GM18519 (cell line): ENCODE data around the gene DDIT4.
"Not testable (repeated sequence)": the region's sequence is repeated elsewhere in the genome, so short reads cannot be mapped to it uniquely, and the experiment has no call there.

Source experiments
- ATAC-seq: cut with Tn5 transposase; IDR thresholded peaks from one replicate; pipeline ENCODE4 v1.9.1; 2021; ENCODE audit warnings: mild to moderate bottlenecking, moderate library complexity; ENCODE audit not compliant: unreplicated experiment, low FRiP score

The DDIT4 gene

DNA sequence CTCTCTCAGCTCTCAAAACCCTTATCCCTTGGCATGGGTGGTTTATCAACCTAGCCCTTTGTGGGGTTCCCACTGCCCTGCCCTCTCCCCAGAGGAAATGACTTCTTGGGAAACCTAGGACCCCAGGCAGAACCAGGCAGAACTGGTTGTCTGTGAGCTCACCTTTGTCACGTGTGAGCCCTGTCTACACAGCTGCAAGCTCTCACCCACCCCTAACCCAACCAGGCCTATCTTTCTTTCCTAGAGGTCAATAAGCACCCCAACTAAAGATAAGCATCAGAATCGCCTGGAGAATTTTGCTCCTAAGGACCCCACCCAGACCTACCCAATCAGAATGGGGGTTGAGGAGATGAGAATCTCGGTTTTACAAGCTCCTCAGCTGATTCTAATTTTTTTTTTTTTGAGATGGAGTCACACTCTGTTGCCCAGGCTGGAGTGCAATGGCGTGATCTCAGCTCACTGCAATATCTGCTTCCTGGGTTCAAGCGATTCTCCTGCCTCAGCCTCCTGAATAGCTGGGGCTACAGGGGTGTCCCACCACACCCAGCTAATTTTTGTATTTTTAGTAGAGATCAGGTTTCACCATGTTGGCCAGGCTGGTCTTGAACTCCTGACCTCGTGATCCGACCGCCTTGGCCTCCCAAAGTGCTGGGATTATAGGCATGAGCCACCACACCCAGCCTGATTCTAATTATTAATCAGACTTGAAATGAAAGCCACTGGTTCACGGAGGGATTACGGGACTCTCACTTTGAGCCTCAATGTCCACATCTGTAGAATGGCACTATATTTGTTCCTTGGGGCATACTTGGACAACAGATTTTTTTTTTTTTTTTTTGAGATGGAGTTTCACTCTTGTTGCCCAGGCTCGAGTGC is 7.5 kb upstream of the DDIT4 start:
- ATAC-seq = no peak

DNA sequence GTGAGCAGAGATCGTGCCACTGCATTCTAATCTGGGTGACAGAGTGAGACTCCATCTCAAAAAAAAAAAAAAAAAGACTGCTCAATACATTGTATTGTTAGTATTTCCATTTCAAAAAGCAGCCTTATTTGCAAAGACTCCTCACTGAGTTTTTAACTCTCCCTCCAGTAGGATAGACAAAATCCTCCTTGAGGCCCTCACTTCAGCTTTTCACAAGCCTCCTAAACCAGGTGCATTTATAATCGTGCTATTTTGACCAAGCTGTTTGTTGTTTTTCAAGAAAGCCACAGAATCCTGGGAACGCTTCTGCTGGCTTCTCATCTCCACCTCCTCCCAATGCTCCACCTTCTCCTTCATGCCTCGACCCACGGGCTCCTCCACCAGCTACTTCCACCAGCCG is 6.3 kb upstream of the DDIT4 start:
- no peak for ATAC-seq

DNA sequence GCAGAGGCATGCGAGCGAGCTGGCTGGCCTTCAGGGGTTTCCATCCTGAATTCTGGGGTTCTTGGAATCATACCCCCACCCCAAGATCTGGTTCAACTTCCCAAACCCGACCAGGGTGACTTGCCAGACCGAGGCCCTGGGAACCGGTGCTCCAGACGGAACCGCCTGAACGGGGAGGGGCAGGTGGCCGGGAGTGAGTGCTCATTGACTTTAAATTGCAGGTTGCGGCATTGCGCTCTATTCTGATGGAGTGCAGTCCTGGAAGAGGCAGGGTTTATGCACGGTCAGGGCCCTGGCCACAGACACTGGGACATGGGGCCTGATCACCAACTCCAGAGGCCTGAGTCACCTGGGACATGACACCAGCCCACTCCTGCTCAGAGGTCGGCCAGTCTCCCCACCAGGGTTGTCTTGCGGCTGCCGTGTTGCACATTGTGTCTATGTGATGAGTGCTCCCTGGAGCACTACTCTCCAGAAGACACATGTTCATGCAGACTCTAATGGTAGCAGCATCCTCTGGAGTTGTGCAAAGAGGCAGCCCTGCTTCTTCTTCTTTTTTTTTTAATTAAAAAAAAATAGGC is 5.8 kb upstream of the DDIT4 start:
- no peak for ATAC-seq

DNA sequence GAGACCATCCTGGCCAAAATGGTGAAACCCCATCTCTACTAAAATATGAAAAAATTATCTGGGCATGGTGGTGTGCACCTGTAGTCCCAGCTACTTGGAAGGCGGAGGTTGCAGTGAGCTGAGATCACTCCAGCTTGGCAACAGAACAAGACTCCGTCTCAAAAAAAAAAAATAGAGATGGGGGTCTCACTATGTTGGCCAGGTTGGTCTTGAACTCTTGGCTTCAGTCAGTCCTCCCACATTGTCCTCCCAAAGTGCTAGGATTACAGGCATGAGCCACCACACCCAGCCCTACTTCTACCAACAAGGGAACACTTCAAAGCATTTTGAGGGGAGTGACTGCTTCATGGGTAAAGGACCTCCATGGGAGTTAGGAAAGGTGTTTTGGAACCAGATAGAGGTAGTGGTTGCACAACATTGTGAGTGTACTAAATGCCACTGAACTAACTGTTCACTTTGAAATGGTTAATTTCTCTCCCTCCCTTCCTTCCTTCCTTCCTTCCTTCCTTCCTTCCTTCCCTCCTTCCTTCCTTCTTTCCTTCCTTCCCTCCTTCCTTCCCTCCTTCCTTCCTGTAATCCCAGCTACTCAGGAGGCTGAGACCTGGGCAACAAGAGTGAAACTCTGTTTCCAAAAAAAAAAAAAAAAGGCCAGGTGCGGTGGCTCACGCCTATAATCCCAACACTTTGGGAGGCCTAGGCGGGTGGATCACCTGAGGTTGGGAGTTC is 5.1 kb upstream of the DDIT4 start:
- ATAC-seq = not testable (repeated sequence)

DNA sequence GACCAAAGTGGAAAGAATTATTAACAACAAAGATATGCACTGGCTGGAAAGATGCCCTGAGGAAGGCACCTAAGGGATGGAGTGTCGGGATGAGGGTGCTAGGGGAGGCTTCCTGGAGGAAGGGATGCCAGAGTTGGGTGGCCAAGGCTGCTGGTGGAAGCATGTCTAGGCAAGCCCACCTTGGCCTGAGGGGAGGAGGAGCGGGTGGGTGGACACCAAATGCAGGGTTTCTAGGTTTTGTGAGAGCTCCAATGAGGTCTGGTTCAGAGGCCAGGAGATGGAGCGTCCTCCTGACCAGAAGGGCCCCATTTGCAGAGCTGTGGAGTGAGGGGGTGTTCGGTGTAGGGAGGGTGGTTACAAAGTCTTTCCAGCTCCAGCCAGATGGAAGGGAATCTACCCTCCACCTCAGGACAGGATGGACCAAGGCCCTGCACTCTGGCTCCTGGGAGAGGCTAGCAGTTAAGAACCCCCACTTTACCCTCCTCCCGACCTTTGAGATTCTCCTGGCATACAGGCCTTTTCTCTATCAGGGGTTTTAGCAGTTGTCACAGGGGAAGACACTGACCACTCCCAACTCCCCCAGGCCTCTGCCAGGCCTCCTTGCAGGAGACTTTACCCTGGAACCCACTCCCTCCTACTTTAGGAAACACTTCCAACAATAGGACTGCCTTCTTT is 3.0 kb upstream of the DDIT4 start:
- ATAC-seq = no peak

DNA sequence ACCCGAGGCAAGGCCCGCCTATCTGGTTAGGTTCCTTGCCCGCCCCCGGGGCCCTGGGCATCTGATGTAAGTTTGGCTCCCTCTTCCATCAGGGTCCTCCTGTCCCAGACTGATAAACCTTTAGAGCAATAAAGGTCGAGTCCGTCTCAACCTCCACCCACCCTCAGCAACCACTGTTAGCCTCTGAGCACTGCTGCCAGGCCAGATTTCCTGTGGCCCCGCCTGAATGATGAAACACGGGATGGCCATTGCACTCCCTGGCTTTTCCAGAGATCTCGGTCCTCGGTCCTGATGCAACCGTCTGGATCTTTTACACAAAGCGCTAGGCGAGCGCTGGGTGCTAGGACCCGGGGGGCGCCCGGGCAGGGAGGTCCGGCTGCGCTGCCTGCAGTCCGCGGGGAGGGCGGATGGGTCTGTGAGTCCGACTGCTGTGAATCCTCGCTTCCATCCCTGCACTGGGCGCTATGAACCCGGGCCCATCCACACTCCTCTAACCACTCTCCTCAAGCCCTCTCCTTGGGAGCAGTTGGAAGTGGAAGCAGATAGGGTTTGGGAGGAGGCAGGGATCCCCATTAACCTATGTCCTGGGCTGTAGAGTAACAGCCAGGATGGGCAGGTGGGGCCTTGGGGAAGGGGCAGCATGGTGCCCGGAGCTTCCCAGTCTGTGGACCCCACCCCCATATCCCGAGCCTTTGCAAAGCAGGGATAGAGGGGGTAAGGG is 875 bp upstream of the DDIT4 start:
- no peak for ATAC-seq

DNA sequence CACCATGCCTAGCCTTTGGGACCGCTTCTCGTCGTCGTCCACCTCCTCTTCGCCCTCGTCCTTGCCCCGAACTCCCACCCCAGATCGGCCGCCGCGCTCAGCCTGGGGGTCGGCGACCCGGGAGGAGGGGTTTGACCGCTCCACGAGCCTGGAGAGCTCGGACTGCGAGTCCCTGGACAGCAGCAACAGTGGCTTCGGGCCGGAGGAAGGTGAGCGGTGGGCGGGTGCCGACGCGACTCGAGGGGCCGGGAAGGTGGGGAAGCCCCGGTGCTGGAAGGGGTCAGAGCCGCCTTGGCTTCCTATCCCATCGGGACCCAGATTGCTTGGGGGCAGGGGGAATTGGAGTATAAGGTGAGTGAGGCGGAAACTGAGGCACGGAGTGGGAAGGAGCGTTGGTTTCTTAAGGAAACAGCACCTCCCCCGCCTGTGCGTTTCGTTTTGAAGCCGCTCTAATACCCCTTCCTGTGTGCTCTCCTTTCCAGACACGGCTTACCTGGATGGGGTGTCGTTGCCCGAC is 547 bp downstream of the DDIT4 start:
- ATAC-seq = no peak

DNA sequence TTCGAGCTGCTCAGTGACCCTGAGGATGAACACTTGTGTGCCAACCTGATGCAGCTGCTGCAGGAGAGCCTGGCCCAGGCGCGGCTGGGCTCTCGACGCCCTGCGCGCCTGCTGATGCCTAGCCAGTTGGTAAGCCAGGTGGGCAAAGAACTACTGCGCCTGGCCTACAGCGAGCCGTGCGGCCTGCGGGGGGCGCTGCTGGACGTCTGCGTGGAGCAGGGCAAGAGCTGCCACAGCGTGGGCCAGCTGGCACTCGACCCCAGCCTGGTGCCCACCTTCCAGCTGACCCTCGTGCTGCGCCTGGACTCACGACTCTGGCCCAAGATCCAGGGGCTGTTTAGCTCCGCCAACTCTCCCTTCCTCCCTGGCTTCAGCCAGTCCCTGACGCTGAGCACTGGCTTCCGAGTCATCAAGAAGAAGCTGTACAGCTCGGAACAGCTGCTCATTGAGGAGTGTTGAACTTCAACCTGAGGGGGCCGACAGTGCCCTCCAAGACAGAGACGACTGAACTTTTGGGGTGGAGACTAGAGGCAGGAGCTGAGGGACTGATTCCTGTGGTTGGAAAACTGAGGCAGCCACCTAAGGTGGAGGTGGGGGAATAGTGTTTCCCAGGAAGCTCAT is 1.1 kb downstream of the DDIT4 start:
- no peak for ATAC-seq

DNA sequence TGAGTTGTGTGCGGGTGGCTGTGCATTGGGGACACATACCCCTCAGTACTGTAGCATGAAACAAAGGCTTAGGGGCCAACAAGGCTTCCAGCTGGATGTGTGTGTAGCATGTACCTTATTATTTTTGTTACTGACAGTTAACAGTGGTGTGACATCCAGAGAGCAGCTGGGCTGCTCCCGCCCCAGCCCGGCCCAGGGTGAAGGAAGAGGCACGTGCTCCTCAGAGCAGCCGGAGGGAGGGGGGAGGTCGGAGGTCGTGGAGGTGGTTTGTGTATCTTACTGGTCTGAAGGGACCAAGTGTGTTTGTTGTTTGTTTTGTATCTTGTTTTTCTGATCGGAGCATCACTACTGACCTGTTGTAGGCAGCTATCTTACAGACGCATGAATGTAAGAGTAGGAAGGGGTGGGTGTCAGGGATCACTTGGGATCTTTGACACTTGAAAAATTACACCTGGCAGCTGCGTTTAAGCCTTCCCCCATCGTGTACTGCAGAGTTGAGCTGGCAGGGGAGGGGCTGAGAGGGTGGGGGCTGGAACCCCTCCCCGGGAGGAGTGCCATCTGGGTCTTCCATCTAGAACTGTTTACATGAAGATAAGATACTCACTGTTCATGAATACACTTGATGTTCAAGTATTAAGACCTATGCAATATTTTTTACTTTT is 1.8 kb downstream of the DDIT4 start:
- no peak for ATAC-seq

DNA sequence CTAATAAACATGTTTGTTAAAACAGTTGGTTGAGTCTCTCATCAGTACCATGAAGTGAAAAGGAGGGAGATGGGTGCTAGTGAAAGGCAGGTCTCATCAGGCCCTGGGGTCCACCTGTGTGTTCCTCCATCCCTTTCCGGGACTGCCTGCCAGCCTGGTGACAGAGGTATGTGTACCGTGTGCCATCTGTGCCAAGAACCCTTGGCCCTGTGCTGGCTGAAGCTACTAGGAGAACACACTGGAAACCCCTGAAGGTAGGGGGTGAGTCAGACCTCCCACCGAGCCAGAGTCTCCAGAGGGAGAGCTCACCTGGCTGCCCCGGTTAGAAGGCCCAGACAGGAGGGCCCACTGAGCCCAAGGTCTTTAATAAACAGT is 2.3 kb downstream of the DDIT4 start:
- ATAC-seq = no peak

DNA sequence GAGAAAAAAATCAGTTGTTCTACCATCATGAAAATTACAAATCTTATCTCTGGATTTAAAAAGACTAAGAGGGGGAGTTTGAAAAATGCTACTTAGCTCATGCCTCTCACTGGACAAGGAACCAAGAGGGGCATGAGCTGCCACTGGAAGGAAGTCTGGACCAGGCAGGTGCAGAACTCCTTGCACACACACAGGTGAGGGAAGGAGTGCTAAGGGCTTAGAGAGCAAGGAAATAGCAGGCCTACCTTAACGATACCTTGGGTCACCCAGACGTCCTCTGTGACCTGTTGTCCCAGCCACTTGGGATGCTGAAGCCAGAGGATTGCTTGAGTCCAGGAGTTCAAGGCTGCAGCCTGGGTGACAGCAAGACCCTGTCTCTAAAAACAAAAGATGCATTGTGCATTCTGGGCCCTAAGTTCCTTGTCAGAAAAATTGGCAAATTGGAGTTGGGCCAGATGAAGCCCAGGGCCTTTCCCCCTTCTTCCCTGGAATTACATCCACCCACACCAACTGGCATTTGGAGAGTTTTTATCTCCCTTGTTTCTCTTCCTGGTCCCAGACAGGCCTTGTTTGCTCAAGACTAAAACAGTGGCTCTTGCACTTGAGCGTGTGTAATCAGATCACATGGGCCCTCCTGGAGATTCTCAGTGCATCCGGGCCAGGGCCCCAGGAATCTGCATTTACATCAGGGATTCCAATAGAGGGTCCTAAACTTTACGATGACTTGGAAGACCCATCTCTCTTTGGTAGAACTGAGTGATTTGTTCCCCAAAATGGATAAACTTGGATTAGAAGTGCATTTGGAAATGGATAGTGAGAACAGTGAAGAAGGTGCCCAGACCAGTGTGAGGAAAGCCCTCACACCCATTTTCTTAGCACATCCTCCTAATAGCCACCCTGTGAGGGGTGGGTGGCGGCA is 3.0 kb downstream of the DDIT4 start:
- ATAC-seq = no peak

DNA sequence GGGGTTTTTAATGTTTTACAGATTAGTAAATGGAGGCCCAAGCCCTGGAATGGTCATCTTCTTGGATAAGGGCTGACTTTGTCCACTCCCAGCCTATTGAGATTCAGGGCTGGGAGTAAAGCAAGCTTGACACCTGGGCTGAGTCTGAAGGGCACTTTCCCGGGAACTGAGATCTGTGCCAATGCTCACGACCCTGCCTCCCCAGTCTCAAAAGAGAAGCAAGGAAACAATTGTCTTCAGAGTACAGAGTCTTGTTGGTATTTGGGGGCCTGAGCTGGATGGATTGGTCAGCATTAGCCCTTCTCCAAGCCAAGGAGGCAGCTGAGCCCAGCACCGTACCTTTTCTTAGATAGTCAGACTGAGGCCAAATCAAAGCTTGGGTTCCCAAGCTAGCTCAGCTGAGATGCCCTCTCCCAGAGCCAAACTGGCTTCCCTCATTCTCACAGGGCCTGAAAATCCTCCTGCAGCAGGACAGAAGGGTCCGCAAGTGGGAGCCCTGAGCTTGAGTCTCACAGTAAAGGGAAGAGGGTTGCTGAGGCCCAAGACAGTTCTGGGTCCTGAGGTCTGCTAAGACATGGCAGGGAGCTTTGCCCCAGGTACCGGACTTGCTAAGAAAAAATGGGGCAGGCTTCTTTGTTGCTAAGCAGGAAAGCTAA is 3.7 kb downstream of the DDIT4 start:
- no peak for ATAC-seq

DNA sequence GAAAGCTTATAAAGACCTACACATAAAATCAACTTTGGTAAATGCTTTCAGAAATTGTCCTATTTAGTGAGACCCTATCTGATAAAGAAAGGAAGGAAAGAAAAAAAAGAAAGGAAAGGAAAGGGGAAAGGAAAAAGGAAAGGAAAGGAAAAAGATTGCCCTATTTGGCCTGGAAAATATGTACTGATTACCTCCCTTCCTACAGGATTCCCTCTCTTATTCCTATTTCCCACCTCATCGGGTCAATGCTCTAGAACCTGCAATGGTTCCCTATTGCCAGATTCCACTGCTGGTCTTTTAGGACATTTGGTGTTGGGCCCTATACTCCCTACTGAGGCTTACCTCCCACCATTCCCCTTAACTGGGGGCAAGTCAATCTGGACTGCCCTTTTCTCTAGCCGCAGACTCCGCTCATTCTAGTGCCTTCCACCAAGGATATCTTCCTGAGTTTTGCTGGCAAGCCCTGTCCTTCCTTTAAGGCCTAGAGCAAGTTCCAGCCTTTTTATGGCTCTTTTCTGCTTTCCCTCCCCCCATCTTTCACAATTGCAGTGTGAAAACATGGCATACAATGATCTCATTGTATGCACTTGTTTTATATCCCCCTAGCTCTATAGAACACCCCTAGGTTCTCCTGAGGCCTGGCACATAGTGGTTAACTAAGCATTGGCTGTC is 4.4 kb downstream of the DDIT4 start:
- no peak for ATAC-seq

DNA sequence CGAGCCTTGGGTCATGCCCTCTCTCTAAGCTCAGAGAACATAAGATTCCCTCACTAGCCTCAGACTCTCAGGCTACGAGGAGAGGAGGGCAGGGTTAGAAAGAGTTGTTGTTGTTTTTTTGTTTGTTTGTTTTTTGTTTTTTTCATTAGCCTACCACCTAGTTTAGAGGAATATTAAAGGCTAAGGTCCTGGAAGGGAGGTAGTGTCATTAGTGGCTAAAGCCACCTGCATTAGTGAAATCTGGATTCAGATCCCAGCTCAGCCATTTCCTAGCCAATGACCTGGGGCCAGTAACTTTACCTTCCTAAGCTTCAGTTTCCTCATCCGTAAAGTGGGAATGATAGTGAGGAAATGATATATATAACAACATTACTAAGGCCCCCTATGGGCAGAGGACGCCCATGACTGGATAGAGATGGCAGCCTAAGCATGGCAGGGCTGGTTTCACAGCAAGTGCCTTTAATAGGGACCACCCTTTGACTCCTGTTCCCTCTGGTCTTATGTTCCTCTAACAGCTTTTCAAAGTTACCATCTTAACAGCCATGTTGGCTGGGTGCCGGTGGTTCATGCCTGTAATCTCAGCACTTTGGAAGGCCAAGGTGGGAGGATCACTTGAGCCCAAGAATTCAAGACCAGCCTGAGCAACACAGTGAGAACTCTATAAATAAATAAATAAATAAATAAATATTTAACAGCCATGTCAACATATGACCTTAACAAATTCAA is 5.1 kb downstream of the DDIT4 start:
- ATAC-seq = no peak

DNA sequence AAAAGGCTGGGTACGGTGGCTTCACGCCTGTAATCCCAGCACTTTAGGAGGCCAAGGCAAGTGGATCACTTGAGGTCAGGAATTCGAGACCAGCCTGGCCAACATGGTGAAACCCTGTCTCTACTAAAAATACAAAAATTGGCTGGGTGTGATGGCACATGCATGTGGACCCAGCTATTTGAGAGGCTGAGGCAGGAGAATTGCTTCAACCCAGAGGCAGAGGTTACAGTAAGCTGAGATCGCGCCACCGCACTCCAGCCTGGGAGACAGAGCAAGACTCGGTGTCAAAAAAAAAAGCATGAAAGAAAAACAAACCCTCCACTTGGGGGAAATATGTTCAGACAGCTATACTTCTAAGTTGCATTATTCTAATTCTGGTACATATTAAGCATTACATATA is 5.9 kb downstream of the DDIT4 start:
- not testable (repeated sequence) for ATAC-seq

DNA sequence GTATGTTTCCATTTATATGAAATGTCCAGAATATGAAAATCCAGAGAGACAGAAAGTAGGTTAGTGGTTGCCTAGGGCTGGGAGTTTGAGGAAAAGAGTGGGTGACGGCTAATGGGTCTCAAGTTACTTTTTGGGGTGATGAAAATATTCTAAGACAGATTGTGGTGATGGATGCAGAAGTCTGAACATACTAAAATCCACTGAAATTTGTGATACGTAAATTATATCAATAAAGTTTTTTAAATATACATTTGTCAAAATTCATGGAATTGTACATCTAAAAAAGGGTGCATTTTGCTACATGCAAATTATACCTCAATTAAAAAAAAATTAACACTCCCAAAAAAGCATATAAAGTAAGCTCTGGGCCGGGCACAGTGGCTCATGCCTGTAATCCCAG is 9.4 kb downstream of the DDIT4 start:
- no peak for ATAC-seq
